ENCODE measurements around the gene BIK. TPM values are rescaled to one million over a fixed set of nuclear protein-coding genes. Genes with fewer than 3 reads are reported as not detected.

Gene BIK
- total RNA-seq, 1 experiment from 2014 or later: 43.1 TPM

DNA sequence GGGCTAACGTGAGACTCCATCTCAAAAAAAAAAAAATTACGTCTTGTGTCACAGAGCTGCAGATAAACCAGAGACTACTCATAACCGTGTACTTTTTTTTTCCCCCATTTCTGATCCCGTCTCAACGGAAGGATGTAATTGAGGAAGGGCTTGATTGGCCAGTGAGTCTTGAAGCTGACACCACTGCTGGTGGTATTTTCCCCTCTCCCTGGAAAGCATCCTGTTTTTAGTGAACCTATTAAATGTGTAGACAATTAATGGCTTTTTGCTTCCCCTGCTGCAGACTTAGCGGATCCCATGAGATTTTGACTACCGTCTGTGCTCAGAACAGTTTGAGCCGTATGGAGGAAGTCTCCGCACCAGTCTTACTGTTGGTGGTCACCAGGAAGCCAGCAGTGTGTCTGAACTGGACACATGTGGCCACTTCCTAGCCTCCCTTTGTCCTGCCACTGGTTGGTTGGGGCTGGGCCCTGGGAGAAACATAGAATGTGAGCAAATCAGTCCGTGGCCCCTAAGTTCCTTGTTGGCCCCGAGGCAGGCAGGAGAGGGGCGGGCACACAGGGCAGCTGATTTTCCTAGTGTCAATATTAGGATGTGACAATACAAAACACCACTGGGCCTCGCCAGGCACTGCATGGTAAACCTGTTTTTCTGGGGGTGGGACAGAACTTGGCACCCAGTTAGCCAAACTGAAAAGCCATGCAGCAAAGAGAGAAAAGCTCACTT is 3.1 kb downstream of the BIK start:
- peak; percentile 54 for DNase-seq
- Mint-ChIP-seq H3K9me3 (ENCODE audit: low read depth, unreplicated experiment) (no peaks in the 10 kb centered on the region), H3K4me3 (ENCODE audit: low read depth, unreplicated experiment) (no peak overlapping the region), H3K27me3 (ENCODE audit: unreplicated experiment) (no peaks in the 10 kb centered on the region), H3K4me1 (ENCODE audit: low read depth, unreplicated experiment) (peaks cover 36% of the 10 kb centered on the region), H3K27ac (ENCODE audit: unreplicated experiment) (no peak overlapping the region), H3K36me3 (ENCODE audit: insufficient read depth, unreplicated experiment) (peaks cover 35% of the 10 kb centered on the region)
- TF ChIP-seq, protein P1, sequence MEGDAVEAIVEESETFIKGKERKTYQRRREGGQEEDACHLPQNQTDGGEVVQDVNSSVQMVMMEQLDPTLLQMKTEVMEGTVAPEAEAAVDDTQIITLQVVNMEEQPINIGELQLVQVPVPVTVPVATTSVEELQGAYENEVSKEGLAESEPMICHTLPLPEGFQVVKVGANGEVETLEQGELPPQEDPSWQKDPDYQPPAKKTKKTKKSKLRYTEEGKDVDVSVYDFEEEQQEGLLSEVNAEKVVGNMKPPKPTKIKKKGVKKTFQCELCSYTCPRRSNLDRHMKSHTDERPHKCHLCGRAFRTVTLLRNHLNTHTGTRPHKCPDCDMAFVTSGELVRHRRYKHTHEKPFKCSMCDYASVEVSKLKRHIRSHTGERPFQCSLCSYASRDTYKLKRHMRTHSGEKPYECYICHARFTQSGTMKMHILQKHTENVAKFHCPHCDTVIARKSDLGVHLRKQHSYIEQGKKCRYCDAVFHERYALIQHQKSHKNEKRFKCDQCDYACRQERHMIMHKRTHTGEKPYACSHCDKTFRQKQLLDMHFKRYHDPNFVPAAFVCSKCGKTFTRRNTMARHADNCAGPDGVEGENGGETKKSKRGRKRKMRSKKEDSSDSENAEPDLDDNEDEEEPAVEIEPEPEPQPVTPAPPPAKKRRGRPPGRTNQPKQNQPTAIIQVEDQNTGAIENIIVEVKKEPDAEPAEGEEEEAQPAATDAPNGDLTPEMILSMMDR (IDR thresholded peaks at IDR 0.05; ENCODE audit: unreplicated experiment): no peak
- BruUV-seq (replicated peaks): no TSS peak
- CTCF ChIA-PET: interaction anchor here (0.5 to 2.8 kb wide), 4 partner anchors 9 to 32 kb away, joined by 3 to 11 read pairs (median 6); no protein-coding TSS in a partner anchor
- intact Hi-C loops (cut with micrococcal nuclease; ENCODE audit: unreplicated experiment): no loop called here

DNA sequence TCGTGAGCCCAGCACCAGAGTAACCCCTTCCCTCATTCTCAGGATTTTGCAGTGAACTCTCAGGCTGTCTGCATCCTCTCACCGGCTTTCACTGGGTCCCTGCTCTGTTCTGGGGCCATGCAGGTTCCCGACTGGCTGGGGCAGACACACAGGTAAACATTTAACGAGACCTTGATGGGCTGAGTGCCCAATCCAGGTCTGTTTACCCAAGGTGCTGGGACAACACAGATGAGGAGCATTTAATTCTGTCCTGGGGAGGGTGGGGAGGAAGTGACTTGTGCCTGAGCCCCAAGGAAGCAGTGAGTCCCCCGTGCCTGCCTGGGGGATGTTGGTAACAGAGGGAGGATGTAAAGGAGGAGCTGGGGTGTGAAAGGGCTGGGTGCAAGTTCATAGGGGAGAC is 4.4 kb downstream of the BIK start:
- Mint-ChIP-seq H3K27ac (ENCODE audit: unreplicated experiment) (peak overlapping the region; percentile 17), H3K4me1 (ENCODE audit: low read depth, unreplicated experiment) (peaks cover 36% of the 10 kb centered on the region), H3K9me3 (ENCODE audit: low read depth, unreplicated experiment) (no peaks in the 10 kb centered on the region), H3K4me3 (ENCODE audit: low read depth, unreplicated experiment) (peak overlapping the region; percentile 9), H3K36me3 (ENCODE audit: insufficient read depth, unreplicated experiment) (peaks cover 41% of the 10 kb centered on the region), H3K27me3 (ENCODE audit: unreplicated experiment) (no peaks in the 10 kb centered on the region)
- CTCF ChIA-PET: interaction anchor here (0.5 to 2.8 kb wide), 4 partner anchors 10 to 506 kb away, joined by 3 to 11 read pairs (median 4); no protein-coding TSS in a partner anchor
- DNase-seq: peak; percentile 70
- BruUV-seq (replicated peaks): no TSS peak
- TF ChIP-seq, protein P1 (IDR thresholded peaks at IDR 0.05; ENCODE audit: unreplicated experiment): no peak
- intact Hi-C loops (cut with micrococcal nuclease; ENCODE audit: unreplicated experiment): no loop called here

DNA sequence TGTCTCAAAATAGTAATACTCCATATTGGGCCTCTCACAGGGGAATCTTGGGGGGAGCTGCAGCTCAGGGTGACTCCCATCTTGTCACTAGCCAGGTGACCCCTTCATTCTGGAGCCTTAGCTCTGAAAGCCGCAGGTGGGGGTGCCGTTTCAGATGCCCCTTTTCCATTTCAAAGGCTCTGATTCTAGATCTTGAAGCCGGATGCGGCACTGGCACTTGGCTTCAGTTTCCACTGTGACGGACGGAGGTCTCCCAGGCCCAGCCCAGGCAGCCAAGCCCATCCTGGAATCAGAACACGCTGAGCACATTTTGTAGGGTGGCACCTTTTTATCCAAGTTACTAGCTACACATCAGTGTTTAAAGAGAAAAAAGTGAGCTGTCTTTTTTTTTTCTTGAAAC is 6.4 kb downstream of the BIK start:
- no peak for DNase-seq
- intact Hi-C loops (cut with micrococcal nuclease; ENCODE audit: unreplicated experiment): no loop called here
- H3K27ac Mint-ChIP-seq (ENCODE audit: unreplicated experiment): no peak overlapping the region
- TF ChIP-seq, protein P1 (IDR thresholded peaks at IDR 0.05; ENCODE audit: unreplicated experiment): no peak
- no peaks in the 10 kb centered on the region for H3K9me3 Mint-ChIP-seq (ENCODE audit: low read depth, unreplicated experiment)
- H3K36me3 Mint-ChIP-seq (ENCODE audit: insufficient read depth, unreplicated experiment): peaks cover 29% of the 10 kb centered on the region
- peaks cover 41% of the 10 kb centered on the region for H3K4me1 Mint-ChIP-seq (ENCODE audit: low read depth, unreplicated experiment)
- no peaks in the 10 kb centered on the region for H3K27me3 Mint-ChIP-seq (ENCODE audit: unreplicated experiment)
- no peak overlapping the region for H3K4me3 Mint-ChIP-seq (ENCODE audit: low read depth, unreplicated experiment)
- BruUV-seq (replicated peaks): no TSS peak
- CTCF ChIA-PET: interaction anchor here (0.7 to 1.9 kb wide), 2 partner anchors 11 to 52 kb away, joined by 4 to 5 read pairs; no protein-coding TSS in a partner anchor

DNA sequence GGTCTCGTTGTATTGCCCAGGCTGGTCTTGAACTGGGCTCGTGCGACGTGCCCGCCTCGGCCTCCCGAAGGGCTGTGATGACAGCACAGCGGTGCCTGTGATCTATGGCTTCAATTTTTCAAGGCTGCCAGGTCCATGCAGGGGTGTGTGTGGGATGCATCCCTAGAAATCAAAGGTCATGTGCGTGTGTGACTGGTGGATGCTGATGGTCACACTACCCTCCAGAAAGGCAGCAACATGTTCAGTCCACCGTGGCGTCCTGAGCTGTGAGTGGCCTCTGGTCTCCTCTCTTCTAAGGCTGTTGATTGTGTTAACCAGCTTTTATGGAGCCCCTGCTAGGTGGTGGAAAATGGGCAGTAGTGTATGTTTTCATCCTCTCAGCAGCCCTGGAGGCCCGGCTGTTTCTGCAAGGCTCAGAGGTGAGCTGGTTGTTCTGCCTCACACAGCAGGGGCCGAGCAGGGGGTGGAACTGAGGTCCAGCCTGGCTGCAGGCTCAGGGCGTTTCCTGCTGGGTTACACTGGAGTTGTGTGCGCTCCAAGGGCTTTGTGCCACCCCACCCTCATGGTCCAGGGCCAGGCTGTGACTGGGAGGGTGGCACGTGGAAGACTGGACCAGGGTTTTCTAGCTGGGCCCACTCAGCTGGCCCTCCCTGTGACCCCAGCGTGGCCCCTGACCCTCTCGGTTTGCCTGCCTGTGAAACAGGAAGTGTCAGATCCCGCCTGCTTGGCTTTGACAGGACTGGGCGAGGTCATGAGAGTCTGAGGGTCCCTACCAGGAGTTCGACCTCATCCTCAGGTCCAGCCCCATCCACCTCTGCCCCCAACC is 7.7 kb downstream of the BIK start:
- H3K27me3 Mint-ChIP-seq (ENCODE audit: unreplicated experiment): no peaks in the 10 kb centered on the region
- no peak for DNase-seq
- intact Hi-C loops (cut with micrococcal nuclease; ENCODE audit: unreplicated experiment): no loop called here
- H3K36me3 Mint-ChIP-seq (ENCODE audit: insufficient read depth, unreplicated experiment): peaks cover 28% of the 10 kb centered on the region
- no peaks in the 10 kb centered on the region for H3K9me3 Mint-ChIP-seq (ENCODE audit: low read depth, unreplicated experiment)
- H3K4me3 Mint-ChIP-seq (ENCODE audit: low read depth, unreplicated experiment): no peak overlapping the region
- peaks cover 47% of the 10 kb centered on the region for H3K4me1 Mint-ChIP-seq (ENCODE audit: low read depth, unreplicated experiment)
- H3K27ac Mint-ChIP-seq (ENCODE audit: unreplicated experiment): no peak overlapping the region
- CTCF ChIA-PET: interaction anchor here (1.9 kb wide), 1 partner anchor 9 kb away, joined by 5 read pairs; no protein-coding TSS in a partner anchor
- no TSS peak for BruUV-seq (replicated peaks)
- TF ChIP-seq, protein P1 (IDR thresholded peaks at IDR 0.05; ENCODE audit: unreplicated experiment): no peak

Measured in Calu3 (cell line).